ENCODE measurements around the gene TIAL1.

DNA sequence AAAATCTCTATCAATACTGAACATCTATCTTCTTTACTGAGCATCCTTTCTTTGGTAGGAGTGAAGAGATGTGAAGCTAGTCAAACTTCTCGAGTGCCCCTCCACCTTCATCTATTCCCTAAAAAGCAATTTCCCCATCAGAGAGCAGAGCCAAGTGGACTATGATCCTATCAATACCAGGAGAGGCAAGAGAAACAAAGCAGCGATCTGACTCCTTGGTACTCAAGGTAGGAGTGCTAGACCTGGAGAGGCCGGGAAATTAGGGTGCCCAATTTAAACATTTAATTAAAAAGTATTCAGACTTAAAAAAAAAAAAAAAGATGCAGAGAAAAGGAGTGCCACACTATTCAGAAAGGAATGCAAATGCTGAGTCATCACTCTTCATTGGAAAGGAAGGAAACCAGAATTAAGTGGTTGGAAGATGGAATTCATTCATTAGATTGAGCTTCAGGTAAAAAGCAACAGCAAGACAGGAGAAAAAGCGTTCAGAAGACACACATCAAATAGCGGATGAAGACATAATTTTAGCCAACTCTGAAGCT lies 1.6 kb downstream of the TIAL1 start:
- TF ChIP-seq, protein P1, sequence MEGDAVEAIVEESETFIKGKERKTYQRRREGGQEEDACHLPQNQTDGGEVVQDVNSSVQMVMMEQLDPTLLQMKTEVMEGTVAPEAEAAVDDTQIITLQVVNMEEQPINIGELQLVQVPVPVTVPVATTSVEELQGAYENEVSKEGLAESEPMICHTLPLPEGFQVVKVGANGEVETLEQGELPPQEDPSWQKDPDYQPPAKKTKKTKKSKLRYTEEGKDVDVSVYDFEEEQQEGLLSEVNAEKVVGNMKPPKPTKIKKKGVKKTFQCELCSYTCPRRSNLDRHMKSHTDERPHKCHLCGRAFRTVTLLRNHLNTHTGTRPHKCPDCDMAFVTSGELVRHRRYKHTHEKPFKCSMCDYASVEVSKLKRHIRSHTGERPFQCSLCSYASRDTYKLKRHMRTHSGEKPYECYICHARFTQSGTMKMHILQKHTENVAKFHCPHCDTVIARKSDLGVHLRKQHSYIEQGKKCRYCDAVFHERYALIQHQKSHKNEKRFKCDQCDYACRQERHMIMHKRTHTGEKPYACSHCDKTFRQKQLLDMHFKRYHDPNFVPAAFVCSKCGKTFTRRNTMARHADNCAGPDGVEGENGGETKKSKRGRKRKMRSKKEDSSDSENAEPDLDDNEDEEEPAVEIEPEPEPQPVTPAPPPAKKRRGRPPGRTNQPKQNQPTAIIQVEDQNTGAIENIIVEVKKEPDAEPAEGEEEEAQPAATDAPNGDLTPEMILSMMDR (conservative IDR thresholded peaks at IDR 0.05; ENCODE audit: low read length): no peak
- no peak for TF ChIP-seq EZH2phosphoT487 (IDR thresholded peaks at IDR 0.05; ENCODE audit: borderline replicate concordance)

Data from Loucy (cell line).